Tibial nerve (tissue), 4 donors: ENCODE data around the gene KIRREL2.

Experiments used
- CTCF ChIP-seq, 5 experiments: fragments of 200-600 bp in 3 of 5; fragments of 450-650 bp in 2 of 5; sonication (generic) in 3 of 5; IDR thresholded peaks; one replicate each; pipeline ENCODE4 v1.5.1; 2016 to 2019; ENCODE audit warnings: antibody characterized with exemption in 5 of 5, mild to moderate bottlenecking in 3 of 5, moderate library complexity in 2 of 5
- EP300 ChIP-seq, 2 donors: sonication (generic); formaldehyde crosslinking; IDR thresholded peaks; one replicate each; pipeline ENCODE4 v1.6.1; 2017; ENCODE audit warnings: antibody characterized with exemption in 2 of 2, mild to moderate bottlenecking in 1 of 2
- POLR2A ChIP-seq, 2 donors: fragments of 450-650 bp; IDR thresholded peaks; one replicate each; pipeline ENCODE4 v1.6.1; 2017; ENCODE audit warnings: antibody characterized with exemption in 2 of 2, mild to moderate bottlenecking in 2 of 2, moderate library complexity in 2 of 2

GRCh38 chr19:35824150-35824549, 32.6 kb upstream of the KIRREL2 start:
- no peak for TF ChIP-seq POLR2A (IDR thresholded peaks at IDR 0.05)
- no peak for TF ChIP-seq CTCF (IDR thresholded peaks at IDR 0.05)
- no peak for TF ChIP-seq EP300 (IDR thresholded peaks at IDR 0.05)
